Astrocyte (in vitro differentiated cells and primary cell): Measurements from ENCODE around the gene SEMA4D. TPM values are rescaled to one million over a fixed set of nuclear protein-coding genes. Genes with fewer than 3 reads are reported as not detected.
"Not testable (repeated sequence)": the region's sequence is repeated elsewhere in the genome, so short reads cannot be mapped to it uniquely, and the experiment has no call there.

ENCODE experiments used
- DNase-seq: peaks from one replicate; pipeline ENCODE4 v3.0.0-alpha.2; 2010; ENCODE audit warnings: low read depth
- FAIRE-seq: peaks from 2 replicates; lab custom pipeline; 2011; peaks lifted over from hg19 to GRCh38; lab: Jason Lieb, UNC
- H2AFZ ChIP-seq: 2 replicates; pipeline ENCODE4 v1.6.0; 2012; ENCODE audit warnings: low read depth, low read length, inconsistent platforms
- H3K27ac ChIP-seq: 2 replicates; pipeline ENCODE4 v1.5.1; 2011; ENCODE audit warnings: low read depth, low read length, inconsistent platforms
- H3K27me3 ChIP-seq: 2 replicates; pipeline ENCODE4 v1.6.0; 2011; ENCODE audit warnings: low read length, inconsistent platforms; ENCODE audit not compliant: insufficient read depth
- H3K36me3 ChIP-seq: 2 replicates; pipeline ENCODE4 v1.5.1; 2011; ENCODE audit warnings: low read length, inconsistent platforms; ENCODE audit not compliant: insufficient read depth
- H3K4me1 ChIP-seq: 2 replicates; pipeline ENCODE4 v1.5.1; 2011; ENCODE audit warnings: low read length, inconsistent platforms; ENCODE audit not compliant: insufficient read depth
- H3K4me2 ChIP-seq: 2 replicates; pipeline ENCODE4 v1.6.0; 2012; ENCODE audit warnings: low read length, inconsistent platforms
- H3K4me3 ChIP-seq: 2 replicates; pipeline ENCODE4 v1.5.1; 2011; ENCODE audit warnings: low read depth, mild to moderate bottlenecking, low read length, inconsistent platforms; ENCODE audit not compliant: insufficient read depth
- H3K79me2 ChIP-seq: 2 replicates; pipeline ENCODE4 v1.6.0; 2012; ENCODE audit warnings: mild to moderate bottlenecking, low read length, inconsistent platforms; ENCODE audit not compliant: insufficient read depth
- H3K9ac ChIP-seq: 2 replicates; pipeline ENCODE4 v1.6.0; 2012; ENCODE audit warnings: mild to moderate bottlenecking, low read length, inconsistent platforms
- H3K9me3 ChIP-seq: 2 replicates; pipeline ENCODE4 v1.5.1; 2012; ENCODE audit warnings: low read depth, mild to moderate bottlenecking, low read length, inconsistent platforms; ENCODE audit not compliant: insufficient read depth
- H4K20me1 ChIP-seq: 2 replicates; pipeline ENCODE4 v1.6.0; 2012; ENCODE audit warnings: low read length, inconsistent platforms; ENCODE audit not compliant: insufficient read depth
- H3K27ac Mint-ChIP-seq: one replicate; pipeline ENCODE4 v1.8.0; 2021; ENCODE audit warnings: mild to moderate bottlenecking, mixed read lengths; ENCODE audit not compliant: unreplicated experiment
- H3K27me3 Mint-ChIP-seq: one replicate; pipeline ENCODE4 v1.8.0; 2021; ENCODE audit warnings: low read depth, mixed read lengths; ENCODE audit not compliant: unreplicated experiment
- H3K36me3 Mint-ChIP-seq: one replicate; pipeline ENCODE4 v1.8.0; 2021; ENCODE audit warnings: low read depth, mixed read lengths; ENCODE audit not compliant: unreplicated experiment
- H3K4me1 Mint-ChIP-seq: one replicate; pipeline ENCODE4 v1.8.0; 2021; ENCODE audit warnings: low read depth, mixed read lengths; ENCODE audit not compliant: unreplicated experiment
- H3K4me3 Mint-ChIP-seq: one replicate; pipeline ENCODE4 v1.8.0; 2021; ENCODE audit warnings: mild to moderate bottlenecking, moderate library complexity, mixed read lengths; ENCODE audit not compliant: unreplicated experiment
- H3K9me3 Mint-ChIP-seq: one replicate; pipeline ENCODE4 v1.8.0; 2021; ENCODE audit warnings: mild to moderate bottlenecking, mixed read lengths; ENCODE audit not compliant: unreplicated experiment
- CTCF ChIP-seq: IDR thresholded peaks from 2 replicates; pipeline ENCODE4 v1.5.1; 2011; ENCODE audit warnings: low read depth, mild to moderate bottlenecking, inconsistent platforms, low read length, moderate library complexity; ENCODE audit not compliant: insufficient read depth
- EZH2 ChIP-seq: IDR thresholded peaks from 2 replicates; pipeline ENCODE4 v1.6.1; 2012; ENCODE audit warnings: mild to moderate bottlenecking, low read length, inconsistent platforms; ENCODE audit not compliant: insufficient read depth
- total RNA-seq: library from RNA; stranded (reverse); gene quantifications from 2 replicates; pipeline ENCODE4 v1.2.1, GENCODE V29; 2021

SEMA4D gene
- total RNA-seq, 1 donor from 2014 or later, result 6.2 TPM

- no peak for FAIRE-seq
- H3K27ac ChIP-seq, result no peak overlapping the region
- H3K4me2 ChIP-seq, result peak overlapping the region; percentile 25
- H3K79me2 ChIP-seq, result no peaks in the 10 kb centered on the region
- Mint-ChIP-seq H3K27ac (peak overlapping the region; percentile 26), H3K36me3 (peaks cover 5% of the 10 kb centered on the region), H3K4me1 (peaks cover 22% of the 10 kb centered on the region), H3K4me3 (no peak overlapping the region), H3K27me3 (peaks cover 4% of the 10 kb centered on the region), H3K9me3 (no peaks in the 10 kb centered on the region)
- no peak overlapping the region for H3K4me3 ChIP-seq
- H4K20me1 ChIP-seq, result peaks cover 3% of the 10 kb centered on the region
- H3K9ac ChIP-seq, result no peak overlapping the region
- H3K27me3 ChIP-seq, result no peaks in the 10 kb centered on the region
- DNase-seq, result peak; percentile 24
- TF ChIP-seq EZH2, result no peak
- no peak for TF ChIP-seq CTCF
- H2AFZ ChIP-seq, result no peak overlapping the region
- peaks cover 8% of the 10 kb centered on the region for H3K4me1 ChIP-seq
- no peaks in the 10 kb centered on the region for H3K9me3 ChIP-seq
- H3K36me3 ChIP-seq, result no peaks in the 10 kb centered on the region
Observed at GRCh38 chr9:89374176-89374575, 123.7 kb downstream of the SEMA4D start.

- no peak overlapping the region for H3K4me3 Mint-ChIP-seq
- no peak overlapping the region for H3K4me3 ChIP-seq
- peaks cover 3% of the 10 kb centered on the region for H4K20me1 ChIP-seq
- H3K4me1 ChIP-seq, result peaks cover 8% of the 10 kb centered on the region
- no peak overlapping the region for H2AFZ ChIP-seq
- no peaks in the 10 kb centered on the region for H3K36me3 Mint-ChIP-seq
- no peaks in the 10 kb centered on the region for H3K9me3 ChIP-seq
- H3K79me2 ChIP-seq, result no peaks in the 10 kb centered on the region
- peaks cover 4% of the 10 kb centered on the region for H3K27me3 Mint-ChIP-seq
- no peak overlapping the region for H3K27ac ChIP-seq
- H3K27me3 ChIP-seq, result no peaks in the 10 kb centered on the region
- DNase-seq, result no peak
- H3K9me3 Mint-ChIP-seq, result no peaks in the 10 kb centered on the region
- FAIRE-seq, result no peak
- peaks cover 22% of the 10 kb centered on the region for H3K4me1 Mint-ChIP-seq
- H3K27ac Mint-ChIP-seq, result no peak overlapping the region
- no peak overlapping the region for H3K4me2 ChIP-seq
- no peaks in the 10 kb centered on the region for H3K36me3 ChIP-seq
- no peak for TF ChIP-seq EZH2
- TF ChIP-seq CTCF, result no peak
- H3K9ac ChIP-seq, result no peak overlapping the region
Observed at GRCh38 chr9:89372979-89373378, 124.9 kb downstream of the SEMA4D start.

GRCh38 chr9:89372230-89372816 is 125.6 kb downstream of the SEMA4D start:
- no peak for FAIRE-seq
- no peak overlapping the region for H3K4me3 ChIP-seq
- TF ChIP-seq EZH2 (no peak), CTCF (no peak)
- Mint-ChIP-seq H3K9me3 (no peaks in the 10 kb centered on the region), H3K4me1 (peaks cover 22% of the 10 kb centered on the region), H3K27ac (no peak overlapping the region), H3K36me3 (no peaks in the 10 kb centered on the region), H3K4me3 (no peak overlapping the region), H3K27me3 (peaks cover 2% of the 10 kb centered on the region)
- H3K27me3 ChIP-seq, result no peaks in the 10 kb centered on the region
- H3K27ac ChIP-seq, result no peak overlapping the region
- no peak overlapping the region for H3K9ac ChIP-seq
- no peak overlapping the region for H2AFZ ChIP-seq
- no peaks in the 10 kb centered on the region for H3K9me3 ChIP-seq
- H3K36me3 ChIP-seq, result no peaks in the 10 kb centered on the region
- H3K4me1 ChIP-seq, result peaks cover 8% of the 10 kb centered on the region
- no peak for DNase-seq
- H3K4me2 ChIP-seq, result no peak overlapping the region
- peaks cover 3% of the 10 kb centered on the region for H4K20me1 ChIP-seq
- no peaks in the 10 kb centered on the region for H3K79me2 ChIP-seq

GRCh38 chr9:89371791-89372190 is 126.1 kb downstream of the SEMA4D start:
- H4K20me1 ChIP-seq, H3K27ac Mint-ChIP-seq, H3K4me3 Mint-ChIP-seq, H3K79me2 ChIP-seq, H3K36me3 Mint-ChIP-seq, H3K27me3 ChIP-seq, H3K27me3 Mint-ChIP-seq, H3K4me3 ChIP-seq, H3K9me3 Mint-ChIP-seq, H3K27ac ChIP-seq, H3K36me3 ChIP-seq, FAIRE-seq, H3K9me3 ChIP-seq, H3K4me1 ChIP-seq, DNase-seq, H3K9ac ChIP-seq, H2AFZ ChIP-seq, H3K4me2 ChIP-seq: not testable (repeated sequence)
- peaks cover 22% of the 10 kb centered on the region for H3K4me1 Mint-ChIP-seq
